ACC112 (cell line): ENCODE data around the gene ITGAV.

Source experiments
- H2AFZ ChIP-seq: fragments of 200-600 bp; sonication (generic); one replicate; pipeline ENCODE4 v1.6.0; 2017; ENCODE audit warnings: antibody characterized with exemption, low read length; ENCODE audit not compliant: unreplicated experiment
- H3K27ac ChIP-seq: fragments of 200-600 bp; sonication (generic); 2 replicates; pipeline ENCODE4 v1.5.1; 2014; ENCODE audit warnings: low read depth, mild to moderate bottlenecking, antibody characterized with exemption, low read length, moderate library complexity
- H3K27me3 ChIP-seq: fragments of 200-600 bp; sonication (generic); 2 replicates; pipeline ENCODE4 v1.6.1; 2014; ENCODE audit warnings: mild to moderate bottlenecking, antibody characterized with exemption, low read length, moderate library complexity, mixed read lengths; ENCODE audit not compliant: insufficient read depth
- H3K36me3 ChIP-seq: fragments of 200-600 bp; sonication (generic); 2 replicates; pipeline ENCODE4 v1.6.1; 2016; ENCODE audit warnings: mild to moderate bottlenecking, antibody characterized with exemption, low read length, moderate library complexity, mixed read lengths; ENCODE audit not compliant: insufficient read depth
- H3K4me1 ChIP-seq: fragments of 200-600 bp; sonication (generic); one replicate; pipeline ENCODE4 v1.6.1; 2016; ENCODE audit warnings: low read length, mixed read lengths; ENCODE audit not compliant: insufficient read depth, unreplicated experiment, control insufficient read depth
- H3K4me3 ChIP-seq: fragments of 200-600 bp; sonication (generic); 2 replicates; pipeline ENCODE4 v1.5.1; 2014; ENCODE audit warnings: mild to moderate bottlenecking, low read depth, low read length
- H3K79me2 ChIP-seq: fragments of 200-600 bp; sonication (generic); one replicate; pipeline ENCODE4 v1.6.0; 2016; ENCODE audit warnings: low read length; ENCODE audit not compliant: control insufficient read depth, unreplicated experiment, insufficient read depth

ITGAV gene

GRCh38 chr2:186589612-186590349, at the start of gene ITGAV:
Gene ITGAV, plus strand, starts transcription at chr2:186590056. Its CDS starts 283 bp downstream, at chr2:186590339.
- H3K4me3 ChIP-seq = peak within 1 kb of the TSS; percentile 83
- peaks cover 45% of the 10 kb centered on the region for H3K79me2 ChIP-seq
- peak within 1 kb of the TSS; percentile 84 for H3K27ac ChIP-seq

GRCh38 chr2:186540941-186541340, 48.9 kb upstream of the ITGAV start:
- H3K79me2 ChIP-seq = no peaks in the 10 kb centered on the region
- H2AFZ ChIP-seq = peak overlapping the region; percentile 69
- no peak overlapping the region for H3K4me3 ChIP-seq
- no peak overlapping the region for H3K27ac ChIP-seq
- peaks cover 44% of the 10 kb centered on the region for H3K4me1 ChIP-seq
- H3K36me3 ChIP-seq = no peaks in the 10 kb centered on the region
- no peaks in the 10 kb centered on the region for H3K27me3 ChIP-seq

More at GRCh38 chr2:186589612-186590349, at the start of gene ITGAV:
- peak within 1 kb of the TSS; percentile 96 for H2AFZ ChIP-seq
- peaks cover 28% of the 10 kb centered on the region for H3K4me1 ChIP-seq
- no peaks in the 10 kb centered on the region for H3K27me3 ChIP-seq
- no peaks in the 10 kb centered on the region for H3K36me3 ChIP-seq

GRCh38 chr2:186542002-186542401, 47.9 kb upstream of the ITGAV start:
- no peak overlapping the region for H3K27ac ChIP-seq
- no peak overlapping the region for H2AFZ ChIP-seq
- no peak overlapping the region for H3K4me3 ChIP-seq
- H3K27me3 ChIP-seq = no peaks in the 10 kb centered on the region
- H3K36me3 ChIP-seq = no peaks in the 10 kb centered on the region
- peaks cover 55% of the 10 kb centered on the region for H3K4me1 ChIP-seq
- no peaks in the 10 kb centered on the region for H3K79me2 ChIP-seq

- H3K27me3 ChIP-seq = no peaks in the 10 kb centered on the region
- H3K79me2 ChIP-seq = no peaks in the 10 kb centered on the region
- peaks cover 57% of the 10 kb centered on the region for H3K4me1 ChIP-seq
- peak overlapping the region; percentile 55 for H2AFZ ChIP-seq
- H3K27ac ChIP-seq = peak overlapping the region; percentile 98
- no peaks in the 10 kb centered on the region for H3K36me3 ChIP-seq
- H3K4me3 ChIP-seq = peak overlapping the region; percentile 50
These were observed 46.2 kb upstream of the ITGAV start for GRCh38 chr2:186543561-186544131.

GRCh38 chr2:186544255-186544675, 45.6 kb upstream of the ITGAV start:
- peak overlapping the region; percentile 55 for H2AFZ ChIP-seq
- H3K27ac ChIP-seq = peak overlapping the region; percentile 98

GRCh38 chr2:186546846-186547245, 43.0 kb upstream of the ITGAV start:
- H3K27ac ChIP-seq = peak overlapping the region; percentile 5
- no peak overlapping the region for H3K4me3 ChIP-seq
- H3K79me2 ChIP-seq = no peaks in the 10 kb centered on the region
- no peak overlapping the region for H2AFZ ChIP-seq
- H3K36me3 ChIP-seq = no peaks in the 10 kb centered on the region
- no peaks in the 10 kb centered on the region for H3K27me3 ChIP-seq
- H3K4me1 ChIP-seq = peaks cover 51% of the 10 kb centered on the region

More at GRCh38 chr2:186544255-186544675, 45.6 kb upstream of the ITGAV start:
- Histone ChIP-seq H3K27me3 (no peaks in the 10 kb centered on the region), H3K4me3 (peak overlapping the region; percentile 50), H3K79me2 (no peaks in the 10 kb centered on the region), H3K4me1 (peaks cover 57% of the 10 kb centered on the region), H3K36me3 (no peaks in the 10 kb centered on the region)

- Histone ChIP-seq H3K79me2 (no peaks in the 10 kb centered on the region), H3K4me1 (peaks cover 38% of the 10 kb centered on the region), H3K36me3 (no peaks in the 10 kb centered on the region), H3K27me3 (no peaks in the 10 kb centered on the region), H3K27ac (peak overlapping the region; percentile 42; the same call in 1 of the 2 replicates), H3K4me3 (peak overlapping the region; percentile 60), H2AFZ (no peak overlapping the region)
These were observed 38.4 kb upstream of the ITGAV start for GRCh38 chr2:186551323-186552050.

- no peaks in the 10 kb centered on the region for H3K27me3 ChIP-seq
- no peaks in the 10 kb centered on the region for H3K79me2 ChIP-seq
- no peak overlapping the region for H3K4me3 ChIP-seq
- H3K36me3 ChIP-seq = no peaks in the 10 kb centered on the region
- H3K27ac ChIP-seq = no peak overlapping the region
- H3K4me1 ChIP-seq = peaks cover 30% of the 10 kb centered on the region
- H2AFZ ChIP-seq = no peak overlapping the region
These were observed 35.4 kb upstream of the ITGAV start for GRCh38 chr2:186554429-186554828.

GRCh38 chr2:186554850-186555671, 34.8 kb upstream of the ITGAV start:
- no peaks in the 10 kb centered on the region for H3K79me2 ChIP-seq
- H3K4me1 ChIP-seq = peaks cover 30% of the 10 kb centered on the region
- H3K27me3 ChIP-seq = no peaks in the 10 kb centered on the region
- H2AFZ ChIP-seq = peak overlapping the region; percentile 42
- H3K4me3 ChIP-seq = no peak overlapping the region
- no peaks in the 10 kb centered on the region for H3K36me3 ChIP-seq
- H3K27ac ChIP-seq = no peak overlapping the region
